H1 (cell line): ENCODE results near the gene EPYC. TPM values are rescaled to one million over a fixed set of nuclear protein-coding genes. Genes with fewer than 3 reads are reported as not detected.

Experiments used
- CTCF ChIA-PET: fragments of 300-600 bp; sonication (Branson Sonifier 250); formaldehyde crosslinking; loops from one replicate; lab custom pipeline; 2021; ENCODE audit not compliant: partially characterized antibody; lab: Charles Lee
- POLR2A ChIA-PET: fragments of 300-600 bp; sonication (Branson Sonifier 250); formaldehyde crosslinking; loops from one replicate; lab custom pipeline; 2021; ENCODE audit warnings: inconsistent platforms; ENCODE audit not compliant: partially characterized antibody; lab: Charles Lee
- DNase-seq, 2 experiments: peaks; one replicate each; pipeline versions ENCODE4 v3.0.0 to v3.0.0-alpha.2; 2010 to 2022; ENCODE audit warnings: low spot score in 2 of 2, low read depth in 1 of 2, mixed read lengths in 1 of 2
- FAIRE-seq: peaks from 2 replicates; lab custom pipeline; 2011; peaks lifted over from hg19 to GRCh38; lab: Jason Lieb, UNC
- H2AFZ ChIP-seq: 2 replicates; pipeline ENCODE4 v1.8.1; 2012; ENCODE audit warnings: low read length, inconsistent platforms
- H2AK5ac ChIP-seq: 2 replicates; pipeline ENCODE4 v1.6.1; 2013; ENCODE audit warnings: low read depth, low read length
- H2BK120ac ChIP-seq: replicated peaks from 2 replicates; pipeline ENCODE3; 2013; ENCODE audit warnings: low read depth, low read length, inconsistent platforms
- H2BK12ac ChIP-seq: 2 replicates; pipeline ENCODE4 v1.6.1; 2013; ENCODE audit warnings: low read depth, low read length
- H2BK15ac ChIP-seq: 2 replicates; pipeline ENCODE4 v1.6.1; 2013; ENCODE audit warnings: low read length
- H2BK20ac ChIP-seq: 2 replicates; pipeline ENCODE4 v1.6.1; 2013; ENCODE audit warnings: low read length
- H2BK5ac ChIP-seq: 2 replicates; pipeline ENCODE4 v1.6.1; 2013; ENCODE audit warnings: low read depth, low read length
- H3K14ac ChIP-seq: 2 replicates; pipeline ENCODE4 v1.6.1; 2013; ENCODE audit warnings: inconsistent platforms; ENCODE audit not compliant: insufficient read length
- H3K18ac ChIP-seq: 2 replicates; pipeline ENCODE4 v1.6.1; 2013; ENCODE audit warnings: low read length; ENCODE audit errors: extremely low read depth
- H3K23ac ChIP-seq: 2 replicates; pipeline ENCODE4 v1.6.1; 2013; ENCODE audit warnings: inconsistent platforms; ENCODE audit not compliant: insufficient read length
- H3K23me2 ChIP-seq: 2 replicates; pipeline ENCODE4 v1.6.1; 2013; ENCODE audit warnings: low read depth, low read length
- H3K27ac ChIP-seq: 2 replicates; pipeline ENCODE4 v1.6.1; 2011; ENCODE audit warnings: low read depth, low read length, inconsistent platforms
- H3K27me3 ChIP-seq, 4 experiments: replicated peaks in 1 of 4; 1 replicate in 1 of 4; 2 replicates in 3 of 4; pipeline versions ENCODE4 v1.6.1 to v1.8.1; 2011 to 2013; ENCODE audit warnings: low read length in 3 of 4, mild to moderate bottlenecking in 3 of 4, inconsistent platforms in 2 of 4, mixed read lengths in 2 of 4, moderate library complexity in 1 of 4; ENCODE audit not compliant: control insufficient read depth in 3 of 4, insufficient read depth in 3 of 4; ENCODE audit errors: extremely low read depth in 1 of 4
- H3K36me3 ChIP-seq, 4 experiments: 2 replicates each; pipeline versions ENCODE4 v1.6.1 to v1.8.1; 2011 to 2013; ENCODE audit warnings: mild to moderate bottlenecking in 4 of 4, low read length in 3 of 4, moderate library complexity in 2 of 4, control low read depth in 1 of 4, inconsistent platforms in 1 of 4; ENCODE audit not compliant: insufficient read depth in 4 of 4, control insufficient read depth in 2 of 4
- H3K4ac ChIP-seq: replicated peaks from 2 replicates; pipeline ENCODE3; 2013; ENCODE audit warnings: low read length, low read depth, mixed read lengths, inconsistent platforms; ENCODE audit not compliant: insufficient read length
- H3K4me1 ChIP-seq, 4 experiments: replicated peaks in 1 of 4; 1 replicate in 1 of 4; 2 replicates in 3 of 4; pipeline versions ENCODE4 v1.6.1 to v1.8.1; 2011 to 2013; ENCODE audit warnings: low read length in 3 of 4, inconsistent platforms in 2 of 4, mixed read lengths in 1 of 4; ENCODE audit not compliant: insufficient read depth in 4 of 4, control insufficient read depth in 3 of 4
- H3K4me2 ChIP-seq, 2 experiments: 2 replicates each; pipeline versions ENCODE4 v1.6.1 to v1.8.1; 2011 to 2013; ENCODE audit warnings: low read depth in 2 of 2, low read length in 2 of 2, control low read depth in 1 of 2, inconsistent platforms in 1 of 2, mild to moderate bottlenecking in 1 of 2; ENCODE audit not compliant: insufficient read depth in 1 of 2
- H3K4me3 ChIP-seq, 4 experiments: fragments of 200-600, 300-600 bp in 1 of 4; sonication (generic), shearing (Covaris generic), sonication (Bioruptor Twin) in 1 of 4; 2 replicates each; pipeline versions ENCODE4 v1.5.1 to v1.8.1; 2011 to 2016; ENCODE audit warnings: low read length in 4 of 4, low read depth in 3 of 4, control low read depth in 2 of 4, inconsistent platforms in 2 of 4, mild to moderate bottlenecking in 2 of 4, mixed read lengths in 1 of 4, moderate library complexity in 1 of 4; ENCODE audit not compliant: insufficient read depth in 2 of 4; ENCODE audit errors: extremely low read depth in 1 of 4
- H3K56ac ChIP-seq: replicated peaks from 2 replicates; pipeline ENCODE3; 2013; ENCODE audit warnings: low read depth, mild to moderate bottlenecking, mixed read lengths, low read length, inconsistent platforms; ENCODE audit not compliant: insufficient read length
- H3K79me1 ChIP-seq: 2 replicates; pipeline ENCODE4 v1.6.1; 2013; ENCODE audit warnings: low read depth, low read length, control low read depth
- H3K79me2 ChIP-seq, 2 experiments: 2 replicates each; pipeline versions ENCODE4 v1.6.1 to v1.8.1; 2012 to 2013; ENCODE audit warnings: low read length in 2 of 2, mild to moderate bottlenecking in 2 of 2, inconsistent platforms in 1 of 2; ENCODE audit not compliant: insufficient read depth in 2 of 2, control insufficient read depth in 1 of 2
- H3K9ac ChIP-seq, 4 experiments: replicated peaks in 1 of 4; 1 replicate in 1 of 4; 2 replicates in 3 of 4; pipeline versions ENCODE4 v1.6.1 to v1.8.1; 2011 to 2013; ENCODE audit warnings: low read depth in 3 of 4, low read length in 3 of 4, control low read depth in 2 of 4, mild to moderate bottlenecking in 2 of 4, moderate library complexity in 2 of 4, inconsistent platforms in 1 of 4; ENCODE audit errors: extremely low read depth in 1 of 4
- H3K9me3 ChIP-seq, 2 experiments: 2 replicates each; pipeline versions ENCODE4 v1.6.1 to v1.8.1; 2012 to 2013; ENCODE audit warnings: mild to moderate bottlenecking in 2 of 2, moderate library complexity in 2 of 2, control low read depth in 1 of 2, inconsistent platforms in 1 of 2, low read depth in 1 of 2, low read length in 1 of 2, mixed read lengths in 1 of 2; ENCODE audit not compliant: insufficient read depth in 2 of 2
- H4K20me1 ChIP-seq, 2 experiments: replicated peaks in 1 of 2; 2 replicates each; pipeline versions ENCODE3 to v1.8.1; 2011 to 2013; ENCODE audit warnings: inconsistent platforms in 2 of 2, low read length in 2 of 2, mild to moderate bottlenecking in 1 of 2; ENCODE audit not compliant: insufficient read depth in 2 of 2, control insufficient read depth in 1 of 2
- H4K5ac ChIP-seq: 2 replicates; pipeline ENCODE4 v1.6.1; 2013; ENCODE audit warnings: low read length, low read depth, mixed read lengths, inconsistent platforms; ENCODE audit not compliant: insufficient read length
- H4K8ac ChIP-seq: 2 replicates; pipeline ENCODE4 v1.8.0; 2013; ENCODE audit warnings: mild to moderate bottlenecking, moderate library complexity, low read length, inconsistent platforms; ENCODE audit not compliant: insufficient read depth; ENCODE audit errors: extremely low read depth
- H4K91ac ChIP-seq: replicated peaks from 2 replicates; pipeline ENCODE3; 2013; ENCODE audit warnings: low read length, mixed read lengths, inconsistent platforms; ENCODE audit not compliant: insufficient read length
- NRF1 ChIP-seq: IDR thresholded peaks from 2 replicates; pipeline ENCODE4 v1.6.1; 2011; ENCODE audit warnings: mild to moderate bottlenecking, low read depth, low read length, improper control_type of control experiment
- RNF2 ChIP-seq: fragments of 200-900, 300-1000 bp; sonication (generic); IDR thresholded peaks from 2 replicates; pipeline ENCODE4 v1.7.1; 2016; ENCODE audit warnings: borderline replicate concordance, low read depth, mild to moderate bottlenecking, antibody characterized with exemption, low read length; ENCODE audit not compliant: poor library complexity, severe bottlenecking; ENCODE audit errors: missing control alignments
- WGBS, 2 experiments: shearing (Covaris generic) in 1 of 2; methylation state at CpG; one replicate each; pipeline versions ENCODE4 v1.1.6 to v1.1.7; 2013 to 2015; ENCODE audit warnings: low lambda C conversion rate in 2 of 2, mixed read lengths in 2 of 2, inconsistent platforms in 1 of 2, low coverage in 1 of 2, missing lambda C conversion rate in 1 of 2; ENCODE audit not compliant: insufficient replicate concordance in 2 of 2, insufficient coverage in 1 of 2, insufficient read length in 1 of 2; ENCODE audit errors: extremely low coverage in 1 of 2, missing lambda C conversion rate in 1 of 2; 5-methylcytosine and 5-hydroxymethylcytosine counted together
- polyA plus RNA-seq, 7 experiments: library from polyadenylated mRNA; depleted of rRNA in 3 of 7; stranded (reverse) in 5 of 7; unstranded in 2 of 7; fragments of >200 nt in 5 of 7; fragments of 200-250 nt in 2 of 7; gene quantifications; 1 replicate in 5 of 7; 2 replicates in 1 of 7; 4 replicates in 1 of 7; pipeline versions ENCODE4 v1.2.1 to v1.2.3, GENCODE V29; 2011 to 2013; ENCODE audit warnings: missing spikeins in 2 of 7, mixed read lengths in 2 of 7
- total RNA-seq: library from RNA; stranded (reverse); fragmentation: NEBNext Ultra II Directional; extraction: Animal tissue kit (Norgen Biotek cat#: 25700); gene quantifications from 2 replicates; pipeline ENCODE4 v1.2.1, GENCODE V29; 2021

Gene EPYC
- total and polyA plus RNA-seq, 2 of the 8 experiments (the other 6 are each of a cell fraction or from before 2014, with no cell fraction given), result not detected

- Histone ChIP-seq H4K8ac (no peak overlapping the region), H3K36me3 (no peaks in the 10 kb centered on the region), H3K27me3 (no peaks in the 10 kb centered on the region), H3K56ac (no peak overlapping the region), H2BK15ac (no peak overlapping the region), H3K4me2 (no peak overlapping the region), H2BK120ac (no peak overlapping the region), H3K79me1 (no peaks in the 10 kb centered on the region), H2BK12ac (no peak overlapping the region), H3K18ac (no peak overlapping the region), H2BK5ac (no peak overlapping the region), H3K4me1 (no peaks in the 10 kb centered on the region), H3K79me2 (no peaks in the 10 kb centered on the region), H2AFZ (no peak overlapping the region), H2AK5ac (no peak overlapping the region), H4K91ac (no peak overlapping the region), H2BK20ac (no peak overlapping the region), H3K9ac (no peak overlapping the region), H3K4me3 (no peak overlapping the region), H3K27ac (no peak overlapping the region), H3K9me3 (0 out of 4 replicates have a peak, but pooled peaks cover 0 to 3% of the 10 kb centered on the region in 2 experiments), H4K20me1 (no peaks in the 10 kb centered on the region), H3K23ac (no peak overlapping the region), H3K4ac (no peak overlapping the region), H4K5ac (no peak overlapping the region), H3K14ac (no peak overlapping the region), H3K23me2 (no peaks in the 10 kb centered on the region)
- 85% methylated on average over 5 of the region's 5 CpGs; no CpG with 5 or more reads in 1 of the 2 experiments for WGBS, 2 experiments
- no peak for FAIRE-seq
- DNase-seq, result no peak
- ChIA-PET CTCF (no interaction called here), POLR2A (no interaction called here)
- no peak for TF ChIP-seq RNF2
- TF ChIP-seq NRF1, result no peak
Observed at GRCh38 chr12:91017511-91018263, 12.9 kb upstream of the EPYC start.
